A673 (cell line): ENCODE data around the gene PNPLA3. TPM values are rescaled to one million over a fixed set of nuclear protein-coding genes. Genes with fewer than 3 reads are reported as not detected.
A peak's percentile ranks its signal among the peaks of the same experiment; 100 is the strongest.

ENCODE experiments used
- BruUV-seq: library from RNA; stranded (reverse); fragments of 400-500 nt; replicated peaks from 2 replicates; lab custom pipeline; 2021; lab: Mats Ljungman, UMichigan
- CTCF ChIA-PET: fragments of 300-600 bp; sonication (Branson Sonifier 250); formaldehyde crosslinking; loops from one replicate; lab custom pipeline; 2022; ENCODE audit warnings: antibody characterized with exemption; lab: Charles Lee
- POLR2A ChIA-PET: fragments of 300-600 bp; sonication (Branson Sonifier 250); formaldehyde crosslinking; loops from one replicate; lab custom pipeline; 2022; ENCODE audit warnings: antibody characterized with exemption; ENCODE audit not compliant: low non-redundant PET; lab: Charles Lee
- DNase-seq: peaks from one replicate; pipeline ENCODE4 v3.0.0-alpha.2; 2015; ENCODE audit warnings: low spot score
- H3K27ac ChIP-seq: fragments of 200-600 bp; sonication (generic); 2 replicates; pipeline ENCODE4 v1.5.1; 2016; ENCODE audit warnings: mixed run types, low read depth, mild to moderate bottlenecking, mixed read lengths, antibody characterized with exemption, low read length; ENCODE audit not compliant: poor library complexity, severe bottlenecking
- H3K27me3 ChIP-seq: fragments of 200-600 bp; sonication (generic); replicated peaks from 2 replicates; pipeline ENCODE4 v1.6.1; 2017; ENCODE audit warnings: mixed run types, low read depth, mild to moderate bottlenecking, mixed read lengths, antibody characterized with exemption, low read length; ENCODE audit not compliant: insufficient read depth, poor library complexity
- H3K36me3 ChIP-seq: fragments of 200-600 bp; sonication (generic); 2 replicates; pipeline ENCODE4 v1.6.1; 2016; ENCODE audit warnings: mixed run types, mild to moderate bottlenecking, mixed read lengths, antibody characterized with exemption, low read length; ENCODE audit not compliant: insufficient read depth, poor library complexity, severe bottlenecking
- H3K4me1 ChIP-seq: fragments of 200-600 bp; sonication (generic); 2 replicates; pipeline ENCODE4 v1.6.1; 2017; ENCODE audit warnings: mixed run types, mild to moderate bottlenecking, mixed read lengths, antibody characterized with exemption, low read length; ENCODE audit not compliant: insufficient read depth, poor library complexity, severe bottlenecking
- H3K4me3 ChIP-seq: fragments of 200-600 bp; sonication (generic); 2 replicates; pipeline ENCODE4 v1.5.1; 2016; ENCODE audit warnings: low read depth, mixed run types, mild to moderate bottlenecking, mixed read lengths, low read length; ENCODE audit not compliant: poor library complexity, severe bottlenecking
- H3K9me3 ChIP-seq: fragments of 200-600 bp; sonication (generic); 2 replicates; pipeline ENCODE4 v1.6.1; 2016; ENCODE audit warnings: mixed run types, low read depth, mild to moderate bottlenecking, mixed read lengths, antibody characterized with exemption, low read length; ENCODE audit not compliant: poor library complexity, severe bottlenecking
- EZH2 ChIP-seq: fragments of 200-600 bp; sonication (generic); IDR thresholded peaks from 2 replicates; pipeline ENCODE4 v1.6.1; 2017; ENCODE audit warnings: borderline replicate concordance, low read depth, mild to moderate bottlenecking, mixed read lengths, antibody characterized with exemption, low read length; ENCODE audit not compliant: poor library complexity, severe bottlenecking
- intact Hi-C: fragments of 100-400 bp; cut with micrococcal nuclease; formaldehyde crosslinking; loops from one replicate; pipeline ENCODE4 v1.10.0; 2022; ENCODE audit not compliant: unreplicated experiment
- total RNA-seq: library from RNA; stranded (reverse); gene quantifications from 2 replicates; pipeline ENCODE4 v1.2.3, GENCODE V29; 2021
- TF ChIP-seq, protein P1 (sequence below): fragments of 300-800, 200-600 bp; sonication (generic); conservative IDR thresholded peaks from 2 replicates; pipeline ENCODE4 v1.5.1; 2017; ENCODE audit warnings: low read depth, mild to moderate bottlenecking, antibody characterized with exemption, low read length, moderate library complexity, mixed read lengths

The PNPLA3 gene
- total RNA-seq, 1 experiment from 2014 or later, result 11.8 TPM

- POLR2A ChIA-PET, result no interaction called here
Observed at GRCh38 chr22:43951966-43952365, 28.4 kb downstream of the PNPLA3 start.

DNA sequence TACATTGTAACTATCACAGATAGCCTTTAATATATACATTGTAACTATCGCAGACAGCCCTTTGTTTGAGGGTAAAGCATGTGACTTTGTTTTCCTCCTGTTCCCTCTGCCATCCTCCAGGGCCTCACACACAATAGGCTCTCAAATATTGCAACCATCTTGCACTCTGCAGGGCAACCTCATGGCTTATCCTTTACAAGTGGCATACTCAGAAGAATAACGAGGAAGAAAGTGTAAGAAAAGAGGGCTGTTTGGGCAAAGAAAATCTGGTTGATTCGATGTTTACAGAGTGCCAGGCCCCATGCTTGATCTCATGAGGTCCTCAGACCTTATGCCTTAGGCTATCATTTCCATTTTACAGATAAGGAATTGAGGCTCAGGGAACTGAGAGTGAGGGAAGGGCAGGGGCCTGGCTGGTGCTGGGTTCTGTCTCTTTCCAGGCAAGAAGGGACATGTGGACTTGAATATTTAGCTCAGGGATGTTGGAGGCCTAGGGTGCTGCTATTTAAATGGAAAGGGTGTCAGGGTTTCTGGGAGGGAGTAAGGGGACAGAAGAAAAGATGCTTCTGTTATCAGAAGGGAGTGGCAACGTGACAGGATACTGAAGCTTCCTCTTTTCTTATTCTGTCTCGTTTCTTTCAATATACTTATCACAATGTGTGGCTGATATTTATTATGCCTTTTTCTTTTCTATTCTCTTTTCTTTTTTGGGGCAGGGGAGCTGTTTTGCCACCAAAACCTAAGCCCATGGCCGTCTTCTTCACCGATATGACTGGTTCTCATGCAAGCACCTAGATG lies 30.6 kb downstream of the PNPLA3 start:
- H3K4me1 ChIP-seq, result peaks cover 5% of the 10 kb centered on the region
- BruUV-seq, result no TSS peak
- ChIA-PET CTCF (interaction anchor here (1.1 to 1.9 kb wide), 2 partner anchors 8 to 39 kb away, joined by 3 to 8 read pairs; no protein-coding TSS in a partner anchor), POLR2A (no interaction called here)
- H3K27ac ChIP-seq, result peak overlapping the region; percentile 84
- H3K27me3 ChIP-seq, result no peaks in the 10 kb centered on the region
- no peaks in the 10 kb centered on the region for H3K36me3 ChIP-seq
- H3K4me3 ChIP-seq, result peak overlapping the region; percentile 96
- no peaks in the 10 kb centered on the region for H3K9me3 ChIP-seq
- TF ChIP-seq, protein P1, sequence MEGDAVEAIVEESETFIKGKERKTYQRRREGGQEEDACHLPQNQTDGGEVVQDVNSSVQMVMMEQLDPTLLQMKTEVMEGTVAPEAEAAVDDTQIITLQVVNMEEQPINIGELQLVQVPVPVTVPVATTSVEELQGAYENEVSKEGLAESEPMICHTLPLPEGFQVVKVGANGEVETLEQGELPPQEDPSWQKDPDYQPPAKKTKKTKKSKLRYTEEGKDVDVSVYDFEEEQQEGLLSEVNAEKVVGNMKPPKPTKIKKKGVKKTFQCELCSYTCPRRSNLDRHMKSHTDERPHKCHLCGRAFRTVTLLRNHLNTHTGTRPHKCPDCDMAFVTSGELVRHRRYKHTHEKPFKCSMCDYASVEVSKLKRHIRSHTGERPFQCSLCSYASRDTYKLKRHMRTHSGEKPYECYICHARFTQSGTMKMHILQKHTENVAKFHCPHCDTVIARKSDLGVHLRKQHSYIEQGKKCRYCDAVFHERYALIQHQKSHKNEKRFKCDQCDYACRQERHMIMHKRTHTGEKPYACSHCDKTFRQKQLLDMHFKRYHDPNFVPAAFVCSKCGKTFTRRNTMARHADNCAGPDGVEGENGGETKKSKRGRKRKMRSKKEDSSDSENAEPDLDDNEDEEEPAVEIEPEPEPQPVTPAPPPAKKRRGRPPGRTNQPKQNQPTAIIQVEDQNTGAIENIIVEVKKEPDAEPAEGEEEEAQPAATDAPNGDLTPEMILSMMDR, result no peak
- no peak for TF ChIP-seq EZH2
- intact Hi-C loops, result no loop called here
- no peak for DNase-seq

More at GRCh38 chr22:43951966-43952365, 28.4 kb downstream of the PNPLA3 start:
- H3K36me3 ChIP-seq, result no peaks in the 10 kb centered on the region
- no TSS peak for BruUV-seq
- no peak overlapping the region for H3K4me3 ChIP-seq
- H3K9me3 ChIP-seq, result no peaks in the 10 kb centered on the region
- H3K4me1 ChIP-seq, result peaks cover 5% of the 10 kb centered on the region
- TF ChIP-seq EZH2, result no peak
- TF ChIP-seq, protein P1, result no peak
- intact Hi-C loops, result no loop called here
- H3K27me3 ChIP-seq, result no peaks in the 10 kb centered on the region
- CTCF ChIA-PET, result no interaction called here
- no peak for DNase-seq
- H3K27ac ChIP-seq, result no peak overlapping the region

DNA sequence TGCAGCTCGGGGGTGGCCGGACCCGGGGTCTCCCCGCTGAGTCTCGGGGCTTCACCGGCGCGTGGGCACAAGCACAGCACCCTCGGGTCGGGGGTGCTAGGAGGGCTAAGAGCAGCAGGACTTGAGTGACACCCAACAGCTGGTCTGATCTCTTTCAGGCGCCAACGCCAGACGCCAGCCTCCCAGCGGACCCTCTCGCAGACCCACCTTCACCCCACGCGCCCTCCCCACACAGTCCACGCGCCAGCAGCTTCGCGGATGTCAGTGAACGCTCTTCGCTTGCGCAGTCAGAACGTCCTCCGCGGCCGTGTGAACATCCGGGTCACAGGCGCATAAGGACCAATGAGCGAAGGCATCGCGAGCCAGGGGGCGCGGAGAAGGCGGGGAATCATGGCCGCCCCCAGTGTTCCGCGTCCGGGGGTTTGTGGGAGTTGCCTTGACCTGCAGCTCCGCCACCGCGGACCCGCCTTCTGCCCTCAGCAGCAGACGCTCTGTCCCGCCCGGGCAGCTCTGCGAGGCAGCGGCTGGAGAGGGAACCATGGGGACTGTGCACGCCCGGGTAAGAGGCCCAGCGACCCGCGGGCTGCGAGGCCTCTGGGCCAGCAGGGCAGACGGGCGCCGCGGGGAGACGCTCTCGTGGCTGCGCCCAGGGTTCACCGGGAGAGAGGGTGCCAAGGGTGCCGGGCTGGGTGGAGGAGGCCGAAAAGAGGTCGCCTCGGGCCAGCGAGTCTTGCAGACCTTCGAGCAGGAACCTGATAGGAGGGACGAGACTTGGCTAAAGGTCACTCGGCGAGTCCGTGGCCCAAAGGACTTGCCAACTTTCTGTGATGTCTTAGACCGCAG lies 31.7 kb downstream of the PNPLA3 start, which contains the start of gene SAMM50:
SAMM50 (plus strand) TSS at position 403 of the 843 bp plus-strand sequence; CDS start at position 539, 136 bp downstream.
- H3K36me3 ChIP-seq, result no peaks in the 10 kb centered on the region
- intact Hi-C loops, result no loop called here
- ChIA-PET POLR2A (no interaction called here), CTCF (interaction anchor here (1.1 to 1.9 kb wide), 2 partner anchors 9 to 38 kb away, joined by 3 to 8 read pairs; no protein-coding TSS in a partner anchor)
- no peaks in the 10 kb centered on the region for H3K27me3 ChIP-seq
- peak within 1 kb of the TSS; percentile 96 for H3K4me3 ChIP-seq
- no TSS peak for BruUV-seq
- peaks cover 5% of the 10 kb centered on the region for H3K4me1 ChIP-seq
- no peak for TF ChIP-seq EZH2
- TF ChIP-seq, protein P1, result no peak
- DNase-seq, result peak; percentile 93
- H3K9me3 ChIP-seq, result no peaks in the 10 kb centered on the region
- H3K27ac ChIP-seq, result peak within 1 kb of the TSS; percentile 84
